ENCODE measurements around the gene VAV3.
"Not testable (repeated sequence)": the region's sequence is repeated elsewhere in the genome, so short reads cannot be mapped to it uniquely, and the experiment has no call there.

The VAV3 gene

DNA sequence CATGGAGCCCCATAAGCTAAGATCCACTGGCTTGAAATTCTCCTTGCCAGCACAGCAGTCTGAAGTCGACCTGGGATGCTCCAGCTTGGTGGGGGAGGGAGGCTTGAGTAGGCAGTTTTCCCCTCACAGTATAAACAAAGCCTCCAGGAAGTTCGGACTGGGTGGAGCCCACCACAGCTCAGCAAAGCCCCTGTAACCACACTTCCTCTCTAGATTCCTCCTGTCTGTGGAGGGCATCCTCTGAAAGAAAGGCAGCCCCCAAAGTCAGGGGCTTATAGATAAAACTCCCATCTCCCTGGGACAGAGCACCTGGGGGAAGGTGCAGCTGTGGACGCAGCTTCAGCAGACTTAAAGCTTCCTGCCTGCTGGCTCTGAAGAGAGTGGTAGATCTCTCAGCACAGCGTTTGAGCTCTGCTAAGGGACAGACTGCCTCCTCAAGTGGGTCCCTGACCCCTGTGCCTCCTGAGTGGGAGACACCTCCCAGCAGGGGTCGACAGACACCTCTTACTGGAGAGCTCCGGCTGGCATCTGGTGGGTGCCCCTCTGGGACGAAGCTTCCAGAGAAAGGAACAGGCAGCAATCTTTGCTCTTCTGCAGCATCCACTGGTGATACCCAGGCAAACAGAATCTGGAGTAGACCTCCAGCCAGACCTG is 120.3 kb downstream of the VAV3 start:
- not testable (repeated sequence) for FAIRE-seq

DNA sequence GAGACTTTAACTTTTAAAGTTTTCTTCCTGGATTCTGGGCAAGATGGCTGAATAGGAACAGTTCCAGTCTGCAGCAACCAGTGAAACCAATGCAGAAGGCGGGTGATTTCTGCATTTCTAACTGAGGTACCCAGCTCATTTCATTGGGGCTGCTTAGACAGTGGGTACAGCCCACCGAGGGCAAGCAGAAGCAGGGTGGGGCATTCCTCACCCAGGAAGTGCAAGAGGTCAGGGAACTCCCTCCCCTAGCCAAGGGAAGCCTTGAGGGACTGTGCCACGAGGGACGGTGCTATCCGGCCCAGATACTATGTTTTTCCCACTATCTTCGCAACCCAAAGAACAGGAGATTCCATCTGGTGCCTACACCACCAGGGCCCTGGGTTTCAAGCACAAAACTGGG is 121.0 kb downstream of the VAV3 start:
- DNase-seq (ENCODE audit: insufficient read length, low spot score) (no peak), FAIRE-seq (no peak)

More for the DNA sequence above, 120.3 kb downstream of the VAV3 start:
- DNase-seq (ENCODE audit: insufficient read length, low spot score) = not testable (repeated sequence)

DNA sequence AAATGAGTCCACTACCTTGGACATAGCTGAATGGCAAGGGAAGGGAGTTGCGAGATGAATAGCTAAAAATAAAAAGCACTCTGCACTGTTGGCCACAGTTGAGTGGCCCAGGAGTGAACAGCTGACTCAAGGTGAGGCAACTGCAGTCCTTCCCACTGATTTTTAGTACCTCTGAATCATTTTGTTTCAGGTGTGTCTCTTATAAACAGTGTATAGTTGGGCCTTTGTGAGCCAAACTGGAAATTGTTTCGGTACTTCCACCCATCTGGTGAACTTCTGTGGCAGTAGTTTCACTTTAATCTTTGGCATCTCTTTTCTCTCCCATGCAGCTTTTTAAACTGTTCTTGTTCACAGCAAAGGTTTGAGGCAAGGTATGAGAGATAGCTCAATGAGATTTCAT is 122.7 kb downstream of the VAV3 start:
- DNase-seq (ENCODE audit: insufficient read length, low spot score) (no peak), FAIRE-seq (no peak)

DNA sequence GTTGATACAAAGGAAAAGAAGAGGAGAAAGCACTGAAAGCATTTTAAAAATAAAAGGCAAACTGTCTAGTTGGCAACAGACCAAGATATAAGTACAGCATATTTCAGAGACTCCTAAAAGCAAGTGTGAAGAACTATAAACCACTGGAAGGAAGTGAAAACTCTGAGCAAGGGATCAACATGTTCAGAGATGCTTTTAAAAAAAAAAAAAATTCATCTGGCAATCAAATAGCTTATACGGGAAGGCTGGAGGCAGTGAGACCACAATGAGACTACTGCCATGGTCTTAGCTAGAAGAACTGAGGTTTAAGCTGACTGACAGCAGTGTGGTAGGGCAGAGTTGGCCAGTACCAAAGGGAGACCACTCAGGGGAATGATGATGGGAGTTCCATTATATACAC is 124.3 kb downstream of the VAV3 start:
- DNase-seq (ENCODE audit: insufficient read length, low spot score) (no peak), FAIRE-seq (no peak)

DNA sequence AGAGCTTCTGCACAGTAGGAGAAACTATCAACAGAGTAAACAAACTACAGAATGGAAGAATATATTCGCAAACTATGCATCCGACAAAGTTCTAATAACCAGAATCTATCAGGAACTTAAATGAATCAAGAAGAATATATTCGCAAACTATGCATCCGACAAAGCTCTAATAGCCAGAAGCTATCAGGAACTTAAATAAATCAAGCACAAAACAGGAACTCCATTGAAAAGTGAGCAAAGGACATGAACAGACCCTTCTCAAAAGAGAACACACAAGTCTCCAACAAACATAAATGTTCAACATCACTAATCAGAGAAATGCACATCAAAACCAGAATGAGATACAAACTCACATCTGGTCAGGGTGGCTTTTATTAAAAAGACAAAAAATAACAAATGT is 126.9 kb downstream of the VAV3 start:
- DNase-seq (ENCODE audit: insufficient read length, low spot score) = no peak
- no peak for FAIRE-seq

DNA sequence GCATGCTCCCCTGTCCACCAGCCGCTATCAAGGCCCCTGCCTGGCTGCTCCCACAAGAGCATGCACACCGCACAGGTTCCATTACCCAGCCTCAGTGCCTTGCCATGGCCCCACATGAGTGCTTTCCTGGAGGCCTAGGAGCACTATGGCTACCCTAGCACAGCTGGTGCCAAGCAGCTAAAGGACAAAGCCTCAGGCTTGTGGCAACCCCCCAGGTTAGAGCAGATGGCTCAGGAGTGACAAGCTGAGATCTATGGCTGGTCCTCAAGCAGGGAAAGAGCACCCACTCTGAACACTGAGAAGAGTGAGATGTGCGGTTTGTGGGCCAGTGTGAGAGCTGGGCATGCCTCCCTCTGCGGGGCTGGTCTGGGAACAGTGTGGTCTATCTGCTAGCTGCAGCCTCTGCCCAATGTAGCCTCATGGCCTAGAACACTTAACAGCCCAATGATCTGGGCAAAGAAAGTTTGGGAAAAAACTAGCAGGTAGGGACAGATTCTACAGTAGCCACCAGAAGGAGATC is 129.8 kb downstream of the VAV3 start:
- DNase-seq (ENCODE audit: insufficient read length, low spot score) (no peak), FAIRE-seq (no peak)

DNA sequence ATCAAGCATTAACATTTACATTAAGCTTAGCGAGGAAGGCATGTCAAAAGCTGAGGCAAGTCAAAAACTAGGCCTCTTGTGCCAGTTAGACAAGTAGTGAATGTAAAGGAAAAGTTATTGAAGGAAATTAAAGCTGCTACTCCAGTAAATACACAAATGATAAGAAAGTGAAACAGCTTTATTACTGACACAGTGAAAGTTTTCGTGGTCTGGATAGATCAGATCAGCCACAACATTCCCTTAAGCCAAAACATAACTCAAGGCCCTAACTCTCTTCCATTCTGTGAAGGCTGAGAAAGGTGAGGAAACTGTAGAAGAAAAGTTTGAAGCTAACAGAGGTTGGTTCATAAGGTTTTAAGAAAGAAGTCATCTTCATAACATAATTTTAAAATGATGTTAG is 131.9 kb downstream of the VAV3 start:
- FAIRE-seq = no peak

DNA sequence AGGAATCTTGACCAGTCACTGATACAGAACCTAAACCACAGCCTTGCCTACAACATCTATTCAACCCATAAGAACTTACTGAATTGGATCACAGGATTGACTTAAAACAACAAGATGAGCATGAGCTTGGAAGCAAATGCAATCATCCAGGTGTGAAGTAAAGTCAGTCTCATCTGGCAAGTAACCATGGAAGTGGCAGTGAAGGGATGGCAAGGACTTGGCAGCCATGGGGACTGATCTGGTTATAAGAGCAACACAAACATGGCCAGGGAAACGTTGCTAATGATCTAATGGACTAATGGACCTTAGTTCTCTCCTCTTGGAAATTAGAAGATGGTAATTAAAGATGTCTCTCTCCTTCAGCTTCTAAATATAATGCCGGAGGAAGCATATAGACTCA is 133.1 kb downstream of the VAV3 start:
- FAIRE-seq = no peak
- DNase-seq (ENCODE audit: insufficient read length, low spot score) = no peak

More for the DNA sequence above, 131.9 kb downstream of the VAV3 start:
- DNase-seq (ENCODE audit: insufficient read length, low spot score) = no peak

DNA sequence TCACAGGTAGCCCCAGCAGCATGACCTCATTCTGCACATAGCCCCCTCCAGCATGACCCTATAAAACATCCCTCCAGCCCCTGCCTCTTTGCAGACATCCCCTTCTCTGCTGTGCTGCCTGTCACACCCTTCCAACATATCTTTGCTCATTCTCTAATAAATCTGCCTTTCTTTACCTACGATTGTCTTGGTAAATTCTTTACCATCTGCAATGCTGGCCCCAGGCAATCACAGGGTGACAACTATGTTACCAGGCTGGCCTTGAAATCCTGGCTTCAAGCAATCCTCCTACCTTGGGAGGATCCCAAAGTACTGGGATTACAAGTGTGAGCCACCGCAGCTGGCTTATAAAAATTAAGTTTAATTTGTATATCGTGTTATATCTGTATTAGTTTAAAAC is 134.5 kb downstream of the VAV3 start:
- FAIRE-seq = no peak
- no peak for DNase-seq (ENCODE audit: insufficient read length, low spot score)

DNA sequence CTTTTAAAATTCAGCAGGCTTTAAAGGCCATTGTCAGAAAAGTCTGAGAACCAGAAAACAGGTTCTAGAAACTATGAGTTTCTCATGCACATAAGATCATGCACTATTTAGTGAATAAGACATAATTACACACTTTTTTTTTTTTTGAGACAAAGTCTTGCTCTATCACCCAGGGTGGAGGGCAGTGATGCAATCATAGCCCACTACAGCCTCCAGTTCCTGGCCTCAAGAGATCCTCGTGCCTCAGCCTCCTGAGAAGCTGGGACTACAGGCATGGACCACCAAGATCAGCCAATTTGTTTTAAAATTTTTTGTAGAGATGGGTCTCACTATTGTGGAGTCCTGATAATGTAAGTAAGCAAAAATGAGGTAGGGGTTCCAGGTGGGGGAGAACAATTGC is 134.9 kb downstream of the VAV3 start:
- FAIRE-seq (no peak), DNase-seq (ENCODE audit: insufficient read length, low spot score) (no peak)

DNA sequence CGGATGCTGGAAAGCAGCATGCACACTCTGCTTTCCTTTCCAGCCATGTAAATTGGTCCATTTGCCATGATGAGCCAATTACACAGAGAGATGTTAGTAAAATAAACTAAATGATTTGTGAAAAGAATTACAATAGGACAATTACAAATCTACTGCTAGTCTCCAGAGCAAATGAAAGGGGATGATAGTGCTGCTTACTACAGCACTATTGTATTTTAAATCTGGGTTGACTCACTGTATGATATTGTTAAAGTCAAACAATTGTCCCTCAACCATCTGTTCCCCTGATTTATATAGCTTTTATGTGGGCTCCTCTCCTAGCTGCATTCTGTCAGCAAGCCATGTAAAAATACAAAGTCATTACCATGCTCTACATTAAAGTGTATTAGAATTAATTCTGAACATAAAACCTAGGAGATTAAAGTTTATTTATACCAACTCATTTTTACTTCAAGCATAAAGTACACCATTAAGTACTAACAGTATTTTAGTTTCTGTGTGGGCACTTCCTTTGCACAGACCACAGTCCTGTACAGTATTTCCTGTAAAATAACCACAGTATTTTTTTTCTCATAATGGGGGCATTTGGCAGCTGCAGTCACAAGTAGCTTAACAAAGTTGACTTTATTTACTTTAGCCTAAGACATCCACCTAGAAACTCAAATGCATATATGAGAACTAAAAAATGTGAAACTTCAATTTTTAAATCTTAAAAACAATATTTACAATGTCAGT is 135.8 kb downstream of the VAV3 start:
- FAIRE-seq (no peak), DNase-seq (ENCODE audit: insufficient read length, low spot score) (no peak)

DNA sequence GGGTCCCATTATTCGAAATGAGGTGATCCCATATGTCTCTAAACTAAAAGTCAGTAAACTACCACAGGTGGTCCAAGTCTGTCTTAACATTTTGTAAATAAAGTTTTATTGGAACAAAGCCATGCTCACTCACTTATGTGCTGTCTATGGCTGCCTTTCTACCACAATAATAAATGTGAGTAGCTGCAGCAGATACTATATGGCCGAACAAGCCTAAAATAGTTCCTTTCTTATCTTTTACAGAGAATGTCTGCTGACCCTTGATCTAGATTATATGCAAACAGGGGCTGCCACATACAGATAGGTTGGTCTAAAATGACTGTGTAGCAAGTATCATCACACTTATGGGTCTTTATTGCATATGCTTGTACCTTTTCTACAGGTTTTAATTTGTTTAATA is 140.0 kb downstream of the VAV3 start:
- FAIRE-seq (no peak), DNase-seq (ENCODE audit: insufficient read length, low spot score) (no peak)

DNA sequence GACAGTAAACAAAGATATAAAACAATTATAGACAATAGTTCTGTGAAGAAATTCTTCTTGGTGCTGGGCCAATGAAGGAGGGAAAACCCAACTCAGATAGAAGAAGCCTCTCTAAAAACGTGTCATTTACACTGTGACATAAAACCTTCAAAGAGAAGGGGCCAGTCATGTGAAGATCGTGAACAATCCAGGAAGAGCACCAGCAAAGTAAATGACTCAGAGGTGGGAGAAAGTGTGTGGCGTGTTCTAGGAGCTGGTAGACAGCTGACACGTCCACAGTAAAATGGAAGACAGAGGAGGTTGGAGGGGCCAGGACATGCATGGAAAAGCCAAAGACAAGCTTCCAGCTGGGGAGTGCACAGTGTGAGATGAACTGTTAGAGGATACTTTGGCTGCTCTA is 143.6 kb downstream of the VAV3 start:
- DNase-seq (ENCODE audit: insufficient read length, low spot score) (no peak), FAIRE-seq (no peak)

DNA sequence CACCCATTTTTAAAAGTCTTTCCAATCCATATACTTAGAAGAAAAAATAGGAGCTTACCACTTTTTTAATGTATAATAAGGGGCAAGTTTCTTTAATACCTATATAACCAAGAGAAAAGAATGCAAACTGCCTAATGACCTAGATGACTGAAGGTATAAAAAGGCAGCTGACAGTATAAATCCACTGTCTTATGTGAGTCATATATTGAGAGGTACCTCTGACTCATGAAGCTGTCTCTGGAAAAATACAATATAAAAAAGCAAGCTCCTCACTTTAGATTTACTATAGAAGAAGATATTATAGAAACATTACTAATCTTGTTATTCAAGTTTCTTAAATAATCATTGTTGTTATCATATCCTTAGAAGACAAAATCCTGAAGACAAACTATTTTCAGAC is 144.2 kb downstream of the VAV3 start:
- no peak for FAIRE-seq
- DNase-seq (ENCODE audit: insufficient read length, low spot score) = no peak

DNA sequence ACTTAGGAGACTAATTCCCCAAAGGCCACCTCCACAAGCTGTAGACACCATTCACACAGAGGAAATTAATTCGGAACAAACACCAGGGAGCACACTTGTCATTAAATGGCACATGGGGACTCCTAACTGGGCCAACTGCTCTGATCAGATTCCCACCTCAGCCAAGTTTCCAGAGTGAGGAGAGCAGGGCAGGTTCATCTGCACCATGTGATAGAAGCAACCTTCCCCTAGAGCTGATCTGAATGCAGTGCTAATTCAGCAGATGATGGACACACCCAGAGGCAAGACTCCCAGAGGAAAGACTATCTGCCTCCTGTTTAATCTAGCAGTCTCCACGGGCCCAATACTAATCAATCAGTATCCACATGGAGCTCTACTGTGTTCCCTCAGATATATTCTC is 147.0 kb downstream of the VAV3 start:
- no peak for FAIRE-seq
- DNase-seq (ENCODE audit: insufficient read length, low spot score) = no peak

DNA sequence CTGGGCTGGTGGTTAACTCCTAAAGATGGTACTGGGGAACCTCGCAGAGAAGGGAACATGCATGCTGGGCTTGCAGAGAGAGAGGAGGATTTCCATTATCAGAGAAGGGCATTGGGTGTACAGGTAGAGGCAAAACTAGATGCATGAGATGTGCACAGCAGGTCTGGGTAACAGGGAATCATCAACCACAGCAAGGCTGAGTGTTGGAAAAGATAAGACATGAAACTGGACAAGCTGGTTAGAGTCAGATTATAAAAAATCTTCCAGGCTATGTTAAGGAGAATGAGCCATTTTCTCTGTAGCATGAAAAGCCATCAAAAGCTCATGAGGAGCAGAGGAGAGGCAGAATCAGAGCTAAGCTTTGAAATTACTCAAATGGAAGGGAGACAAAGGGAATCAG is 147.8 kb downstream of the VAV3 start:
- no peak for FAIRE-seq

DNA sequence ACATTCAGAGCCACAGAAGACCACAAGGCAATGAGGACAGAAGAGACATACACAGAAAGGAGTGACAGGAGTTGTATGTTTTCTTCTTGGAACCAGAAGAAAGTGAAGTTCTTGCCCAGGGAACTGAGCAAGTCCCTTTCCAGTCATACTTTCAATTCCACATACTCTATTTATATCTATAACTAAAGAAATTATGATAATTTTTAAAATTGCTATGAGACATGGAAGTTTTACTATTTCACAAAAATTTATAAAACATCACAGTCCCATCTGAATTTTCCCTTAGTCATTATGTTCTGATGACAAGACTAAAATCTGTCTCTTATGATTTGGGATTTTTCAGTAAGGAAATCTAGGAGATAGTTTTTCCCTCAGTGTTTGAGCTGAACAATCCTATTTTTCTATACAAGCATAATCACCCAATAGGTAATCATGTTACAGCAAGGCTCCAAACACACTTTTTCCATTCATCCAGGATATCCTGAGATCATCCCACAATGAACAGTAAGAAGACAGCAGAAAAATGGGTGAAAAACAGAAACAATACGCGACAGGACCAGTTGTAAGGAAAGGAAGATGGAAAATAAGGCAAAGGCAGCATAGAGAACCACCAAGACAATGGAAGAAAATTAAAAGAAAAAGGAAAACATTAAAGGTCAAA is 154.6 kb downstream of the VAV3 start:
- no peak for DNase-seq (ENCODE audit: insufficient read length, low spot score)

More for the DNA sequence above, 147.8 kb downstream of the VAV3 start:
- no peak for DNase-seq (ENCODE audit: insufficient read length, low spot score)

DNA sequence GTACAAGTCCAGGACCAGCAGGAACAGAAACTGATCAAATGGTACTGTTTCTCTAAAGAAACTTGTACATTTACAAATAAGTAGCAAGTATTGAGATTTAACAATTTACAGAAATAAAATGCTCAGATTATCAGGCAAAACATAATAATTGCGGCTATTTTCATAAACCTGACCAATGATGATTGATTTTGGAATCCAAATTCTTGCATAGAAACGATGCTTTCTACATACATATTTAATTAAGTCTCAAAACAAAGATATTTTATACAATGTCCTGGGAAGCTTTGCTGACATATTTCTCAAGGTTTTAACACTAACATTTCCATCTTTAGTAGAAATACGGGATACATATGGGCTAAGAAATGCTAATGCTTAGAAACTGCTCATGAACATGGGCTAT is 157.1 kb downstream of the VAV3 start:
- no peak for FAIRE-seq

More for the DNA sequence above, 154.6 kb downstream of the VAV3 start:
- no peak for FAIRE-seq

DNA sequence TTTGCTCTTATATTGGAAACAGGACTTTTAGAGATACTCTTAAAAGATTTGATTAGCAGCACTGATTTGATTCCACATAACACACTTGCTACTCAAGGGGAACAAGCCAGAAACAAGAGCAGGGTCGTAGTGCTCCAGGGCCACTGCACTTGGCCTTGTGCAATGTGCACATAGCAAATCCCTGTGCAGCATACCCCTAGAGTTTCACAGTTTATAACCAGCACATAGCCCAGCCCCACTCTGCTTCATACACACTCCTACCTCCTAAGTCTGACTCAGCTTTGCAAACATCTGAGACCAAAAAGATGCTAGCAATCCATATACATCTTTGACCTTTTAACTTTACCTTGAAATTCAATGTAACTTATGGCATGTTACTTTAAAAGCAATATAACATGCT is 157.6 kb downstream of the VAV3 start:
- no peak for FAIRE-seq
- no peak for DNase-seq (ENCODE audit: insufficient read length, low spot score)

More for the DNA sequence above, 157.1 kb downstream of the VAV3 start:
- no peak for DNase-seq (ENCODE audit: insufficient read length, low spot score)

DNA sequence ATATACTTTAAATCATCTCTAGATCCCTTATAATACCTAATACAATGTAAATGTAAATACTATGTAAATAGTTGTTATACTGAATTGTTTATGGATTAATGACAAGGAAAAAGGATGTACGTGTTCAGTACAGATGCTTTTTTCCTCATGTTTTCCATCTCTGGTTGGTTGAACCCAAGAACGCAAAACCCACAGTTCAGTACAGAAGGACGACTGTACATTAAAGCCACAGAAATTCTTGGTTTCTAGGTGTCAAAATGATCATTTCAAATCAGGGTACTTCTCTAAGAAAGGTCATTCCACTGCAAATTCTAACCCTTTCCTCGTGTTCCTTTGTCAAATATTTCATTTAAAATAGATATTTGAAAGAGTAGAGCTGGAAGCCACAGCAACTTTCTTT is 158.1 kb downstream of the VAV3 start:
- FAIRE-seq (no peak), DNase-seq (ENCODE audit: insufficient read length, low spot score) (no peak)

DNA sequence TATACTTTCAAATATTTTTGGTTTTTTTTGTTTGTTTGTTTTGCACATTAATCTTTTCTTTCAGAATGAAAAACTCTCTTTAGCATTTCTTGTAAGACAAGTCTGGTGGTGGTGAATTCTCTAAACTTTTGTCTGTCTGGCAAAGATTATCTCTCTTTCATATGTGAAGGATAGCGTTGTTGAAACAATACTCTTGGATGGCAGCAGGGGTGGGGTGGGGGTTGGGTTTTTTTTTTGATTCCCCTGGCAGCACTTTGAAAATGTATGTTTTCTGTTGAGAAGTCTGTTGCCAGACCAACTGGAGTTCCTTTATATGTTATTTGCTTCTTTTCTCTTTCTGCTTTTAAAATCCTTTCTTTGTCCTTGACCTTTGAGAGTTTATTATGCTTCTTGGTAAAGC is 160.2 kb downstream of the VAV3 start:
- FAIRE-seq (no peak), DNase-seq (ENCODE audit: insufficient read length, low spot score) (no peak)

DNA sequence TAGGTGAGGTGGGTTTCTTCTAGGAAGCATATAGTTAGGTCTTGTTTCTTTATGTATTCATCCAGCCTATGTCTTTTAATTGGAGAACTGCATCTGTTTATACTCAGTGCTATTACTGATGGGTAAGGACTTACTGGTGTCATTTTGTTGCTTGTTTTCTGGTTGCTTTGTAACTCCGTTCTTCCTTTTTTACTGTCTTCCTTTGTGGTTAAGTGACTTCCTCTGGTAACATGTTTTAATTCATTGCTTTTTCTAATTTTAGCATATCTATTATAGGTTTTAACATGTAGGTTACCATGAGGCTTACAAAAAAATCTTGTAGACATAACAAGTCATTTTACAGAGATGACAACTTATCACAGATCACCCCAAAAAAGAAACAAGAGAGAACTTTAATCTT is 160.8 kb downstream of the VAV3 start:
- DNase-seq (ENCODE audit: insufficient read length, low spot score) (no peak), FAIRE-seq (no peak)
